ENCODE results near the gene EPM2A. TPM values are rescaled to one million over a fixed set of nuclear protein-coding genes. Genes with fewer than 3 reads are reported as not detected.

The EPM2A gene
- total RNA-seq, 1 experiment from 2014 or later = 4.8 TPM

DNA sequence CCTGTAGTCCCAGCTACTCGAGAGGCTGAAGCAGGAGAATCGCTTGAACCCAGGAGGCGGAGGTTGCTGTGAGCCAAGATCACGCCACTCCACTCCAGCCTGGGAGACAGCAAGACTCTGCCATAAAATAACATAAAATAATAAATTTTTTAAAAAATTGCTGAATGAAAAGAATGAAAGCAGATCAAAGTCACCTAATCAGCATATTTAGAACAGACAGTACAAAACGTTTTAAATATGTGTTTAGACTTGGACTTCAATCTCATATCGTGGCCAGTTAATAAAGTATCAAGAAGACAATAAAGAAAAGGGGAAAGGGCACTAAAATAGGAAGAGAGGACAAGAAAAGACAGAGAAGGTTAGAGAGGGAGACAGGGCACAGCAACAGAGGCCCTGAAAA is 74.6 kb downstream of the EPM2A start:
- intact Hi-C loops (cut with micrococcal nuclease) = no loop called here
- H3K27ac Mint-ChIP-seq (ENCODE audit: low read depth, unreplicated experiment) = no peak overlapping the region
- no peaks in the 10 kb centered on the region for H3K27me3 Mint-ChIP-seq (ENCODE audit: insufficient read depth, unreplicated experiment)
- no peaks in the 10 kb centered on the region for H3K9me3 Mint-ChIP-seq (ENCODE audit: unreplicated experiment)
- CTCF ChIA-PET = interaction anchor here (0.6 to 2.3 kb wide), 2 partner anchors 27 to 277 kb away, joined by 4 to 10 read pairs; no protein-coding TSS in a partner anchor
- no peak overlapping the region for H3K4me3 Mint-ChIP-seq (ENCODE audit: unreplicated experiment)
- POLR2A ChIA-PET = interaction anchor here (0.5 to 0.6 kb wide), 2 partner anchors 17 to 402 kb away, joined by 3 to 4 read pairs; no protein-coding TSS in a partner anchor
- no TSS peak for BruUV-seq (replicated peaks)
- no peaks in the 10 kb centered on the region for H3K36me3 Mint-ChIP-seq (ENCODE audit: insufficient read depth, unreplicated experiment)
- no peaks in the 10 kb centered on the region for H3K4me1 Mint-ChIP-seq (ENCODE audit: insufficient read depth, unreplicated experiment)
- TF ChIP-seq, protein P1, sequence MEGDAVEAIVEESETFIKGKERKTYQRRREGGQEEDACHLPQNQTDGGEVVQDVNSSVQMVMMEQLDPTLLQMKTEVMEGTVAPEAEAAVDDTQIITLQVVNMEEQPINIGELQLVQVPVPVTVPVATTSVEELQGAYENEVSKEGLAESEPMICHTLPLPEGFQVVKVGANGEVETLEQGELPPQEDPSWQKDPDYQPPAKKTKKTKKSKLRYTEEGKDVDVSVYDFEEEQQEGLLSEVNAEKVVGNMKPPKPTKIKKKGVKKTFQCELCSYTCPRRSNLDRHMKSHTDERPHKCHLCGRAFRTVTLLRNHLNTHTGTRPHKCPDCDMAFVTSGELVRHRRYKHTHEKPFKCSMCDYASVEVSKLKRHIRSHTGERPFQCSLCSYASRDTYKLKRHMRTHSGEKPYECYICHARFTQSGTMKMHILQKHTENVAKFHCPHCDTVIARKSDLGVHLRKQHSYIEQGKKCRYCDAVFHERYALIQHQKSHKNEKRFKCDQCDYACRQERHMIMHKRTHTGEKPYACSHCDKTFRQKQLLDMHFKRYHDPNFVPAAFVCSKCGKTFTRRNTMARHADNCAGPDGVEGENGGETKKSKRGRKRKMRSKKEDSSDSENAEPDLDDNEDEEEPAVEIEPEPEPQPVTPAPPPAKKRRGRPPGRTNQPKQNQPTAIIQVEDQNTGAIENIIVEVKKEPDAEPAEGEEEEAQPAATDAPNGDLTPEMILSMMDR (IDR thresholded peaks at IDR 0.05; ENCODE audit: unreplicated experiment) = no peak
- DNase-seq (ENCODE audit: unreplicated experiment) = no peak

DNA sequence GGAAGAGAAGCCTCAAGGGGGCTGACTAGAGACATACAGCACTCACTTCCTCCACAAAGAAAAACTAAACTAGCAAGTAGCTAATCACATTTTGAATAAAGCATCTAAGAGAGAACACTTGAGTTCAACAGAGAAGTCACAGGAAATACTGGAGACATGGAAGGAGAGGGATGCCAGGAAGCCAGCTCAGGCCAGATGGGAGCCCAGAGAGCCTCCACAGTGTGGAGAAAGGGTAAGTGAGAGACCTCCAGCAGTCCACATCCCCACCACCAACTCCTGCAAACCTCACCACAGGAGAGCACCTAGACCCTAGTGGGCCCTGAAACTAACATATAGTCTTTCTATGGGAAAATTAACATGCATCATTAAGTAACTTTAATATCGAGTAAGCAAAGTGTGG is 79.2 kb downstream of the EPM2A start:
- ChIA-PET CTCF (no interaction called here), POLR2A (no interaction called here)
- Mint-ChIP-seq H3K27ac (ENCODE audit: low read depth, unreplicated experiment) (no peak overlapping the region), H3K4me3 (ENCODE audit: unreplicated experiment) (no peak overlapping the region), H3K27me3 (ENCODE audit: insufficient read depth, unreplicated experiment) (no peaks in the 10 kb centered on the region), H3K9me3 (ENCODE audit: unreplicated experiment) (no peaks in the 10 kb centered on the region), H3K36me3 (ENCODE audit: insufficient read depth, unreplicated experiment) (no peaks in the 10 kb centered on the region), H3K4me1 (ENCODE audit: insufficient read depth, unreplicated experiment) (no peaks in the 10 kb centered on the region)
- TF ChIP-seq, protein P1 (IDR thresholded peaks at IDR 0.05; ENCODE audit: unreplicated experiment) = no peak
- DNase-seq (ENCODE audit: unreplicated experiment) = no peak
- intact Hi-C loops (cut with micrococcal nuclease) = no loop called here
- BruUV-seq (replicated peaks) = no TSS peak

DNA sequence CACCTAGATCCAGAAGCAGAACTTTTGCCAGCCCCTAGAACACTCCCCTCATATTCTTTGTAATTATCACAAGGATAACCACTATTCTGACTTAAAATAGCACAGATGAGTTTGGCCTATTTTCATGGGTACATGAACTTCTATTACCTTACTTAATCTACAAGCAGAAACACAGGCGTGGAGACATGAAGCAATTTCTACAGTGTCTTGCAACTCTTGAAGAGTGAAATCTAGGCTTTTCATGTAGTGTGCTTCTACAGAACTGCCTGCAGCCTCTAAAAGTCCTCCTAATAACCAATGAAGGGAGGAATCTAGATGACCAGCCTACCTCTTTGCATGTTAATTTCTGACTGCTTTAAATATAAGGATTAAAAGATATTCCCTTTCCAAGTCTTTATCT is 82.7 kb downstream of the EPM2A start:
- no peak for DNase-seq (ENCODE audit: unreplicated experiment)
- ChIA-PET CTCF (no interaction called here), POLR2A (no interaction called here)
- Mint-ChIP-seq H3K27me3 (ENCODE audit: insufficient read depth, unreplicated experiment) (no peaks in the 10 kb centered on the region), H3K4me3 (ENCODE audit: unreplicated experiment) (no peak overlapping the region), H3K9me3 (ENCODE audit: unreplicated experiment) (no peaks in the 10 kb centered on the region), H3K27ac (ENCODE audit: low read depth, unreplicated experiment) (no peak overlapping the region), H3K4me1 (ENCODE audit: insufficient read depth, unreplicated experiment) (no peaks in the 10 kb centered on the region), H3K36me3 (ENCODE audit: insufficient read depth, unreplicated experiment) (no peaks in the 10 kb centered on the region)
- BruUV-seq (replicated peaks) = no TSS peak
- TF ChIP-seq, protein P1 (IDR thresholded peaks at IDR 0.05; ENCODE audit: unreplicated experiment) = no peak
- intact Hi-C loops (cut with micrococcal nuclease) = no loop called here

DNA sequence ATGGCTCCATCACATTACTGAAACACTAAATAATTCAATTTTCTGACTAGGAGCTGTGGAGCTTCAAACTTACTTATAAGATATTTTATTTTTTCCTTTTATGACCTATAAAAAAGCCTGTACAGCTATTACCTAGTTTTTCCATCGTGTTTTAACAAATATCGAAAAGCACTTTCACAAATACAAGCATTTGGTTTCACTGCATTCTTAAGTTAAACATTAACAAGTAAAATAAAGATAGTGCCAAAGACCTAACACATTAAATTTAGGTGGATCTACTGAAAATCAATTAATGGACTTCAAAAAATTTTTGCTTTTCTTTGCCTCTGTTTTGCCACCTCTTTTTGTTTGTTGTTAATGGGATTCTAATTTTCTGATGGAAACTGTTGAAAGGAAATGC is 83.3 kb downstream of the EPM2A start:
- Mint-ChIP-seq H3K36me3 (ENCODE audit: insufficient read depth, unreplicated experiment) (no peaks in the 10 kb centered on the region), H3K27ac (ENCODE audit: low read depth, unreplicated experiment) (no peak overlapping the region), H3K27me3 (ENCODE audit: insufficient read depth, unreplicated experiment) (no peaks in the 10 kb centered on the region), H3K9me3 (ENCODE audit: unreplicated experiment) (no peaks in the 10 kb centered on the region), H3K4me1 (ENCODE audit: insufficient read depth, unreplicated experiment) (no peaks in the 10 kb centered on the region), H3K4me3 (ENCODE audit: unreplicated experiment) (no peak overlapping the region)
- ChIA-PET POLR2A (no interaction called here), CTCF (no interaction called here)
- BruUV-seq (replicated peaks) = no TSS peak
- no peak for DNase-seq (ENCODE audit: unreplicated experiment)
- intact Hi-C loops (cut with micrococcal nuclease) = no loop called here
- TF ChIP-seq, protein P1 (IDR thresholded peaks at IDR 0.05; ENCODE audit: unreplicated experiment) = no peak

Measured in MCF 10A (cell line).